HepG2 (cell line): ENCODE measurements around the gene STOML1. TPM values are rescaled to one million over a fixed set of nuclear protein-coding genes. Genes with fewer than 3 reads are reported as not detected.

Experiments used
- ATAC-seq: fragments of 200-7000 bp; cut with Tn5 transposase; 3 replicates; pipeline ENCODE4 v1.9.1; 2020; ENCODE audit warnings: mild to moderate bottlenecking, moderate library complexity
- BruUV-seq: library from RNA; stranded (reverse); fragments of 400-500 nt; replicated peaks from 2 replicates; lab custom pipeline; 2021; lab: Mats Ljungman, UMichigan
- CTCF ChIA-PET: fragments of 300-600 bp; formaldehyde crosslinking; extraction: SDS; loops from one replicate; lab custom pipeline; 2021; ENCODE audit warnings: low total read pairs, inconsistent platforms, low intra/inter-chr PET ratio; lab: Yijun Ruan, JAX
- POLR2A ChIA-PET: fragments of 350-600 bp; sonication (Branson Sonifier 250); formaldehyde crosslinking; loops from one replicate; lab custom pipeline; 2020; ENCODE audit warnings: antibody characterized with exemption, inconsistent platforms; lab: Yijun Ruan, JAX
- DNase-seq: peaks from one replicate; pipeline ENCODE4 v3.0.0-alpha.2; 2015; ENCODE audit warnings: low spot score
- FAIRE-seq: peaks from 3 replicates; lab custom pipeline; 2011; peaks lifted over from hg19 to GRCh38; lab: Jason Lieb, UNC
- H2AFZ ChIP-seq: one replicate; pipeline ENCODE4 v1.6.1; 2011; ENCODE audit warnings: low read length, inconsistent platforms
- H3K27ac ChIP-seq: fragments of 300-600 bp; 3 replicates; pipeline ENCODE4 v1.8.0; 2011; ENCODE audit warnings: mixed run types, mild to moderate bottlenecking, mixed read lengths, low read length, inconsistent platforms; ENCODE audit not compliant: insufficient read depth; ENCODE audit errors: extremely low read length
- H3K27me3 ChIP-seq, 2 experiments: fragments of 200-600 bp in 1 of 2; 2 replicates in 1 of 2; 3 replicates in 1 of 2; pipeline versions ENCODE4 v1.6.0 to v1.8.0; 2011; ENCODE audit warnings: low read length in 2 of 2, mild to moderate bottlenecking in 2 of 2, moderate library complexity in 2 of 2, inconsistent platforms in 1 of 2; ENCODE audit not compliant: insufficient read depth in 2 of 2, control insufficient read depth in 1 of 2
- H3K36me3 ChIP-seq, 2 experiments: fragments of 200-600 bp in 1 of 2; replicated peaks in 1 of 2; 2 replicates in 1 of 2; 3 replicates in 1 of 2; pipeline versions ENCODE4 v1.5.1 to v1.8.0; 2011; ENCODE audit warnings: low read length in 2 of 2, inconsistent platforms in 1 of 2; ENCODE audit not compliant: insufficient read depth in 2 of 2, control insufficient read depth in 1 of 2
- H3K4me1 ChIP-seq: 2 replicates; pipeline ENCODE4 v1.5.1; 2012; ENCODE audit warnings: low read length, inconsistent platforms; ENCODE audit not compliant: insufficient read depth
- H3K4me2 ChIP-seq: 2 replicates; pipeline ENCODE4 v1.6.0; 2011; ENCODE audit warnings: low read depth, low read length, inconsistent platforms
- H3K4me3 ChIP-seq, 3 experiments: fragments of 200-600 bp in 1 of 3; sonication (generic), shearing (Covaris generic) in 1 of 3; replicated peaks in 1 of 3; 2 replicates each; pipeline ENCODE4 v1.5.1; 2011 to 2016; ENCODE audit warnings: low read length in 3 of 3, inconsistent platforms in 2 of 3, low read depth in 2 of 3, mild to moderate bottlenecking in 2 of 3, control low read depth in 1 of 3, mixed read lengths in 1 of 3; ENCODE audit not compliant: insufficient read depth in 1 of 3
- H3K79me2 ChIP-seq: one replicate; pipeline ENCODE4 v1.6.1; 2011; ENCODE audit warnings: low read length, inconsistent platforms; ENCODE audit not compliant: insufficient read depth
- H3K9ac ChIP-seq: 2 replicates; pipeline ENCODE4 v1.6.0; 2011; ENCODE audit warnings: mild to moderate bottlenecking, low read depth, low read length, inconsistent platforms; ENCODE audit not compliant: insufficient read depth
- H3K9me3 ChIP-seq: 2 replicates; pipeline ENCODE4 v1.5.1; 2012; ENCODE audit warnings: mild to moderate bottlenecking, low read length
- H4K20me1 ChIP-seq: 2 replicates; pipeline ENCODE4 v1.6.0; 2011; ENCODE audit warnings: inconsistent platforms, mild to moderate bottlenecking, low read length, moderate library complexity; ENCODE audit not compliant: insufficient read depth
- GTF3A ChIP-seq: sonication (generic); formaldehyde crosslinking; conservative IDR thresholded peaks from 2 replicates; pipeline ENCODE4 v1.4.0; 2020; ENCODE audit warnings: mild to moderate bottlenecking, missing genetic modification reagents
- ISX ChIP-seq: sonication (generic); formaldehyde crosslinking; conservative IDR thresholded peaks from 2 replicates; pipeline ENCODE4 v1.5.0; 2020; ENCODE audit warnings: missing genetic modification reagents
- MEIS1 ChIP-seq: sonication (generic); formaldehyde crosslinking; IDR thresholded peaks from 2 replicates; pipeline ENCODE4 v1.9.0; 2021; ENCODE audit warnings: mild to moderate bottlenecking, missing genetic modification reagents, moderate library complexity, borderline replicate concordance
- NCOA2 ChIP-seq: sonication (generic); formaldehyde crosslinking; IDR thresholded peaks from 2 replicates; pipeline ENCODE4 v1.8.0; 2022; ENCODE audit warnings: inconsistent platforms
- NFE2L1 ChIP-seq: sonication (generic); formaldehyde crosslinking; IDR thresholded peaks from 2 replicates; pipeline ENCODE4 v1.4.0; 2020; ENCODE audit warnings: missing genetic modification reagents, mild to moderate bottlenecking, borderline replicate concordance
- NFKB2 ChIP-seq: sonication (generic); formaldehyde crosslinking; IDR thresholded peaks from 2 replicates; pipeline ENCODE4 v1.4.0; 2020; ENCODE audit warnings: missing genetic modification reagents, borderline replicate concordance
- TARDBP ChIP-seq: sonication (generic); formaldehyde crosslinking; IDR thresholded peaks from 2 replicates; pipeline ENCODE4 v1.8.0; 2022; ENCODE audit warnings: mild to moderate bottlenecking, missing genetic modification reagents
- THAP7 ChIP-seq: sonication (generic); formaldehyde crosslinking; IDR thresholded peaks from 2 replicates; pipeline ENCODE4 v1.8.1; 2023; ENCODE audit warnings: mild to moderate bottlenecking, missing genetic modification reagents
- TSC22D2 ChIP-seq: sonication (generic); formaldehyde crosslinking; IDR thresholded peaks from 2 replicates; pipeline ENCODE4 v1.5.1; 2020; ENCODE audit warnings: missing genetic modification reagents, mild to moderate bottlenecking, borderline replicate concordance
- ZNF124 ChIP-seq: sonication (generic); formaldehyde crosslinking; IDR thresholded peaks from 2 replicates; pipeline ENCODE4 v1.4.0; 2020; ENCODE audit warnings: missing genetic modification reagents
- ZNF205 ChIP-seq: IDR thresholded peaks from 2 replicates; pipeline ENCODE4 v1.6.1; 2018; ENCODE audit warnings: missing biosample characterization, missing genetic modification reagents
- ZNF3 ChIP-seq: IDR thresholded peaks from 2 replicates; pipeline ENCODE4 v1.7.0; 2017; ENCODE audit warnings: inconsistent platforms
- ZNF30 ChIP-seq: sonication (generic); formaldehyde crosslinking; IDR thresholded peaks from 2 replicates; pipeline ENCODE4 v1.5.0; 2020; ENCODE audit warnings: mild to moderate bottlenecking, missing genetic modification reagents
- ZNF549 ChIP-seq: sonication (generic); formaldehyde crosslinking; IDR thresholded peaks from 2 replicates; pipeline ENCODE4 v1.5.0; 2020; ENCODE audit warnings: missing genetic modification reagents
- ZNF556 ChIP-seq: sonication (generic); formaldehyde crosslinking; IDR thresholded peaks from 2 replicates; pipeline ENCODE4 v1.4.0; 2020; ENCODE audit warnings: mild to moderate bottlenecking, missing genetic modification reagents, borderline replicate concordance
- ZNF644 ChIP-seq: IDR thresholded peaks from 2 replicates; pipeline ENCODE4 v1.6.1; 2016; ENCODE audit warnings: low read depth
- WGBS: methylation state at CpG from one replicate; pipeline ENCODE4 v1.1.6; 2017; ENCODE audit warnings: low lambda C conversion rate; 5-methylcytosine and 5-hydroxymethylcytosine counted together
- in situ Hi-C: cut with HindIII; loops from 2 replicates; pipeline ENCODE4 v1.10.0; 2017; ENCODE audit warnings: low pct_unique_long_range_greater_than_20kb; ENCODE audit not compliant: extremely low pct_ligation_motif_present
- intact Hi-C: fragments of 100-400 bp; cut with micrococcal nuclease; formaldehyde crosslinking; loops from one replicate; pipeline ENCODE4 v1.10.0; 2022; ENCODE audit not compliant: unreplicated experiment
- polyA plus RNA-seq, 8 experiments: library from polyadenylated mRNA; depleted of rRNA in 3 of 8; stranded (reverse) in 7 of 8; unstranded in 1 of 8; fragments of >200 nt; fragmentation: Illumina TruSeq in 4 of 8; extraction: Trizol in 4 of 8; gene quantifications; 2 replicates each; pipeline versions ENCODE4 v1.2.1 to v1.2.3, GENCODE V29; 2011 to 2016; ENCODE audit warnings: low read depth in 4 of 8, missing spikeins in 1 of 8, mixed read lengths in 1 of 8; ENCODE audit not compliant: insufficient read depth in 1 of 8
- total RNA-seq, 5 experiments: library from RNA; depleted of rRNA; stranded (reverse); fragments of >200 nt; fragmentation: Illumina TruSeq; extraction: Trizol; gene quantifications; 2 replicates each; pipeline ENCODE4 v1.2.3, GENCODE V29; 2016; ENCODE audit warnings: low read depth in 1 of 5
- TF ChIP-seq, protein P1 (sequence below): sonication (generic); formaldehyde crosslinking; conservative IDR thresholded peaks from 2 replicates; pipeline ENCODE4 v1.4.0; 2020; ENCODE audit warnings: missing genetic modification reagents

STOML1 gene
- total and polyA plus RNA-seq, 2 of the 13 experiments (the other 11 are each of a cell fraction or from before 2014, with no cell fraction given) = 3.5 to 3.7 TPM

DNA sequence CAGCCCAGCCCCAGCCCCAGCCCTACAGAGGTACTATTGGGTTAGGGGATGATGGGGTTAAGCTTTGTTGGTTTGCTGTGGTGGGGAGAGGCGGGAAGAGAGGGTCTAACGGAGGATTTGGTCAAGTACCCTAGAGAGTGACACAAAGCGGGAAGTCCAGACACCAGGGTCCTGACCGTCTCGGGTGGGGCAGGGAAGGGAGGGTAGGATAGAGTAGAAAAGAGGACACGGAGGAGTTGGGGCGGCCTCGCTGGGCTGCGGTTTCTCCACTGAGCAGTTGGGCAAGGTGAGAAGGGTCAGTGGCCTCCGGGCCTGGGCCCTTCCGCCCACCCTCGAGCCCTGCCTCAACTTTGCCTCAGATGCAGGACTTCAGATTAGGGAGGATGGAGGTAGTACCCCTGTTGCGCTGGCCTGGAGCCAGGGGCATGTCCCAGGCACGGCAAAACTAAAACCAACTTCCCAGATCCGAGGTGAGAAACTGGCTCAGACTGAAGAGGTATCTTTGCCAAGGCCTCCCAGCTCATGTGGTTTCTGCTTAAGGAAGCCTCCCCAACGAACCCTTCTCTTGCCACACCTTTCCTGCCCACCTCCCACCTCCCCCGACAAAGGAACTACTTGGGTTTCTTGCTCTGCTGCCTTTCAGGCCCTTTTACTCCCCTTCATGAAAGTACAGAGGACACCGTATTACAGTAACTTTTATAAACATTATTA lies 3.0 kb upstream of the STOML1 start (continued):
- TF ChIP-seq NFE2L1 (CRISPR knock-in tag) = no peak
- TF ChIP-seq MEIS1 (CRISPR knock-in tag) = no peak
- TF ChIP-seq NFKB2 (CRISPR knock-in tag) = no peak

- peak within 1 kb of the TSS; percentile 56 for H3K27ac ChIP-seq
- H3K27me3 ChIP-seq = no peaks in the 10 kb centered on the region; a peak in 1 of 5 replicates
- peaks cover 12% of the 10 kb centered on the region for H3K79me2 ChIP-seq
- H3K9me3 ChIP-seq = no peaks in the 10 kb centered on the region
- peak within 1 kb of the TSS; percentile 91 to 97 (median 94) for H3K4me3 ChIP-seq
- peaks cover 1 to 11% of the 10 kb centered on the region in 2 experiments; a peak in 3 of 5 replicates for H3K36me3 ChIP-seq
- BruUV-seq = no TSS peak
- peak within 1 kb of the TSS; percentile 78 for H3K9ac ChIP-seq
- DNase-seq (peak; percentile 91), ATAC-seq (peak; percentile 91), FAIRE-seq (peak; percentile 70)
- no peaks in the 10 kb centered on the region for H4K20me1 ChIP-seq
- intact Hi-C loops = no loop called here
- WGBS = 1% methylated on average over 19 of the region's 27 CpGs
- in situ Hi-C loops = no loop called here
- ChIA-PET POLR2A (interaction anchor here (0.6 to 1.7 kb wide), 5 partner anchors 21 to 1158 kb away, joined by 3 to 6 read pairs (median 4); no protein-coding TSS in a partner anchor), CTCF (no interaction called here)
- peak within 1 kb of the TSS; percentile 82 for H3K4me2 ChIP-seq
- H3K4me1 ChIP-seq = peaks cover 47% of the 10 kb centered on the region
- peak within 1 kb of the TSS; percentile 76 for H2AFZ ChIP-seq
- TF ChIP-seq TSC22D2 (no peak), THAP7 (CRISPR knock-in tag) (no peak), TARDBP (CRISPR knock-in tag) (no peak), ISX (CRISPR knock-in tag) (no peak), ZNF30 (CRISPR knock-in tag) (no peak), ZNF124 (CRISPR knock-in tag) (no peak), ZNF556 (no peak), ZNF3 (CRISPR knock-in tag) (no peak), GTF3A (CRISPR knock-in tag) (no peak), ZNF549 (CRISPR knock-in tag) (no peak), ZNF644 (CRISPR knock-in tag) (no peak), ZNF205 (CRISPR knock-in tag) (no peak), NCOA2 (no peak; the same call in 1 of the 2 replicates)
- TF ChIP-seq, protein P1, sequence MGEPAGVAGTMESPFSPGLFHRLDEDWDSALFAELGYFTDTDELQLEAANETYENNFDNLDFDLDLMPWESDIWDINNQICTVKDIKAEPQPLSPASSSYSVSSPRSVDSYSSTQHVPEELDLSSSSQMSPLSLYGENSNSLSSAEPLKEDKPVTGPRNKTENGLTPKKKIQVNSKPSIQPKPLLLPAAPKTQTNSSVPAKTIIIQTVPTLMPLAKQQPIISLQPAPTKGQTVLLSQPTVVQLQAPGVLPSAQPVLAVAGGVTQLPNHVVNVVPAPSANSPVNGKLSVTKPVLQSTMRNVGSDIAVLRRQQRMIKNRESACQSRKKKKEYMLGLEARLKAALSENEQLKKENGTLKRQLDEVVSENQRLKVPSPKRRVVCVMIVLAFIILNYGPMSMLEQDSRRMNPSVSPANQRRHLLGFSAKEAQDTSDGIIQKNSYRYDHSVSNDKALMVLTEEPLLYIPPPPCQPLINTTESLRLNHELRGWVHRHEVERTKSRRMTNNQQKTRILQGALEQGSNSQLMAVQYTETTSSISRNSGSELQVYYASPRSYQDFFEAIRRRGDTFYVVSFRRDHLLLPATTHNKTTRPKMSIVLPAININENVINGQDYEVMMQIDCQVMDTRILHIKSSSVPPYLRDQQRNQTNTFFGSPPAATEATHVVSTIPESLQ = no peak
Measured at GRCh38 chr15:73994413-73994883, 2.4 kb upstream of the STOML1 start, which contains the start of gene PML. TSS of gene PML (plus strand) at chr15:73994716. CDS start at chr15:73994813, 97 bp downstream.
